Kidney glomerular epithelial cell (primary cell): ENCODE data around the gene CLMN.

Experiments used
- DNase-seq: peaks from one replicate; lab custom pipeline; 2025; lab: John Stamatoyannopoulos, UW

The CLMN gene, protein sequence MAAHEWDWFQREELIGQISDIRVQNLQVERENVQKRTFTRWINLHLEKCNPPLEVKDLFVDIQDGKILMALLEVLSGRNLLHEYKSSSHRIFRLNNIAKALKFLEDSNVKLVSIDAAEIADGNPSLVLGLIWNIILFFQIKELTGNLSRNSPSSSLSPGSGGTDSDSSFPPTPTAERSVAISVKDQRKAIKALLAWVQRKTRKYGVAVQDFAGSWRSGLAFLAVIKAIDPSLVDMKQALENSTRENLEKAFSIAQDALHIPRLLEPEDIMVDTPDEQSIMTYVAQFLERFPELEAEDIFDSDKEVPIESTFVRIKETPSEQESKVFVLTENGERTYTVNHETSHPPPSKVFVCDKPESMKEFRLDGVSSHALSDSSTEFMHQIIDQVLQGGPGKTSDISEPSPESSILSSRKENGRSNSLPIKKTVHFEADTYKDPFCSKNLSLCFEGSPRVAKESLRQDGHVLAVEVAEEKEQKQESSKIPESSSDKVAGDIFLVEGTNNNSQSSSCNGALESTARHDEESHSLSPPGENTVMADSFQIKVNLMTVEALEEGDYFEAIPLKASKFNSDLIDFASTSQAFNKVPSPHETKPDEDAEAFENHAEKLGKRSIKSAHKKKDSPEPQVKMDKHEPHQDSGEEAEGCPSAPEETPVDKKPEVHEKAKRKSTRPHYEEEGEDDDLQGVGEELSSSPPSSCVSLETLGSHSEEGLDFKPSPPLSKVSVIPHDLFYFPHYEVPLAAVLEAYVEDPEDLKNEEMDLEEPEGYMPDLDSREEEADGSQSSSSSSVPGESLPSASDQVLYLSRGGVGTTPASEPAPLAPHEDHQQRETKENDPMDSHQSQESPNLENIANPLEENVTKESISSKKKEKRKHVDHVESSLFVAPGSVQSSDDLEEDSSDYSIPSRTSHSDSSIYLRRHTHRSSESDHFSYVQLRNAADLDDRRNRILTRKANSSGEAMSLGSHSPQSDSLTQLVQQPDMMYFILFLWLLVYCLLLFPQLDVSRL

DNA sequence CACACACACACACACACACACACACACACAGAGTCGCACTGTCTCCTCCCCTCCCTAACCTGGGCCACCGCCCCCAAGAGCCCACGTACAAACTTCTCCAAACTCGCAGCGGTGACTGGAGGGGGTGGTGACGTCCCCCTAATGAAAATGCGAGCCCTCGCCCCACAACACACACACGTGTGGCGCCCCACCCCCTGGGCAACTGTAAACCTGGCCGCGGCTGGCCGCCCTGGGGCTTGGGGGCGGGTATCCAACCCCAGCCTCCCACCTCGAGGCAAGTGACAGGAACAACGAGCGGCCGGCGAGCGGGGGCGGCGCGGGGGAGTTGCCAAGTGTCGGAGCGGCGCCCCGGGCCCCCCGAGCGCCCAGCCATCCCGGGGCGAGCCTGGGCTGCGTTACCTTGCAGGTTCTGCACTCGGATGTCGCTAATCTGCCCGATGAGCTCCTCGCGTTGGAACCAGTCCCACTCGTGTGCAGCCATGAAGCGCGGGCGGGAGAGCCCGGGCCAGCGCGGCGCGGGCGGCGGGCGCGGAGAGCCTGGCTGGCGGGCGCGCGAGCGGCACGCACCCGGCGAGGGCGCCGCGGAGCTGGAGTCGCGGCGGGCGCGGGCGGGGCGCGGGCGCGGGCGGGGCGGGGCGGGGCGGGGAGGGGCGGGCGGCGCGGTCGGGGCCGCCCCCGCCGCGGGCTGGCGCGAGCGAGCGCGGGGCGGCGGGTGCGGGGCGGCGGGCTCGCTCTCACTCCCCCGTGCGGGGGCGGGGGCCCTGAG lies at the start of gene CLMN:
Gene CLMN, minus strand, starts transcription at position 597 of the 766 bp plus-strand sequence. Its CDS starts 116 bp downstream, at position 481.
- no peak for DNase-seq

DNA sequence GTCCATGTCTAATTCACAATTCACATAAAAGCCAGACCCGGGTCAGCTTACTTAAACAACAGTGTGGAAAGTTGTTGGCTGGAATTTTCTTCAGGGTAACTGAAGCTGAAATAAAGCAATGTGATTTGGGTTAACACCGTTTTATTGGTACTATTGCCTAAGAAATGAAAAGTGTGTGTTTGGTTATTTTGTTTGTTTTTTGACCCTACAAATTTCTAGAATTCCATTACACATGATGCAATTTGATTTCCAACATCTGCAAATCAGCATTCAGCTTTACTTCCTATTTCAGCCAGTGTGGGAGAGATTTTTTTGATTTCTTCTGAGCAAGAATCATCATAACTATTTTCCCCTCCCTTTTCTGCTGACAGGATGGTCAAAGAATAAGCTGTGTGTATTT lies 45.7 kb upstream of the CLMN start:
- peak; percentile 14 for DNase-seq

DNA sequence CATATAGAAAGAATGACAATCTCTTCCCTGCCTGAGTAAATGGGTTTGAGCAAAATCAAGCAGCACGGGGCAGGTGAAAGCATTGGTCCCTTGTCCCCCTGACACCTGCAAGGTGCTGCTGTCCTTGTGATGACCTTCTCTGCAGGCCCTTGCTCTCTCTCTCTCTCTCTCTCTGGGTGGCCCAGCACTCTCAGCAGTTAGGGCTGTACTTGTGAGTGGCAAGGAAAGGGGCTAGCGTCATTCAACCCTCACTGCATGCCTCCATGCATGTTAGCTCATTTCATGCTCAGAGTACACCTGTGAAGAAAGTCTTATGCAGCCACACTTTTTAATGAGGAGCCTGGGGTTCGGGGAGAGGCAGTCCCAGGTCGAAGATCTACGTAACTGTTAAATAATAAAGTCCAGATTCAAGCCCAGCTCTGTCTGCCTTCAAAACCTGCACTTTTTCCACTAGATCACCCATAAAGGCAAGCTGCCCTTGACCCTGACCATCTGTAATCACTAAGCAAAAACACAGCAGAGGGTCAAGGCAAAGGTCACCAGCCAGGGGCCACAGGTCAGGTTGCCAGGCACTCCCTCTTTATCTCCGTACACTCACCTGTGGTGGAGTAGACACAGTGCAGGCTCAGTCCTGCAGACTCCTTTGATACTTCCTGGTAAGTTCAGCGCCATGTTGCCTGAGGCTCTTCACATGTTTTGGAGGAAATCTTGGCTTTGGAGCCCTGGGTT lies 44.9 kb upstream of the CLMN start:
- no peak for DNase-seq

DNA sequence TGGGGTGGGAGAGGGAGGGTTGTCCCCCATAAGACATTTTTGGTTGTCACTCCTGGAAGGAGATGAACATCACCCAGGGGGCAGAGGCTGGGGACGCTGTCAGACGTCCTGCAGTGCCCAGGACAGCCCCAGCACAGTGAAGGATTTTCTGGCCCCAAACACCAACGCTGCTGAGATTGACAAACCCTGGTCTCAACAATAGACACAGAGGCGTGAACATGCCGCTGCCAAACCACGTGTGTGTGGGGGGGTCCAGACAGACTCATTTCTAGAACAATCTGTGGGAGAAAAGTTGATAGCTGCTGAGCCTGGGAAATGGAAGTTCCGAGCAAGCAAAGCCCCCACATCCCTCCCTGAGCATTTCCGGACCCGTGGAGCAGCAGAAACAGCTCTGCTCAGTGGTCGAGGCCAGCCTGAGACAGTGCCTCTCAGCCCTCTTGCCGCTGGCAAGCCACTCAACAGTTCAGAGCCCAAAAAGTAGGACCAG lies 43.8 kb upstream of the CLMN start:
- no peak for DNase-seq

DNA sequence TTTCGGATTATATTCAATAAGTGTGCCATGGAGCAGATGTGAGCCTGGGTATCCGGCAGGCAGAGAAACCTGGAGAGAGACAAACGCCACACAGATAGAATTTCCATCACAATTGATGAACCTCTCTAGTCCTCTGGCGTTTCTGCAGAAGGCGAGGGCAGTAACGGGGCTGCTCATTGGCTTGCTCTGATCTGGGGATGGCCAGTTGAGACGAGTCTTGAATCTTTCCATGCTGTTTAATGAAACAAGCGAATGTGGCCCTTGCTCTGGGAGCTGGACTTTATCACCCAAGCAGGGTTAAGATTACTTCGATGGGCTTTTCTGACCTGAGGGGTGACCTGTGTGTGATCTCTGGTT lies 42.4 kb upstream of the CLMN start:
- DNase-seq, result no peak

DNA sequence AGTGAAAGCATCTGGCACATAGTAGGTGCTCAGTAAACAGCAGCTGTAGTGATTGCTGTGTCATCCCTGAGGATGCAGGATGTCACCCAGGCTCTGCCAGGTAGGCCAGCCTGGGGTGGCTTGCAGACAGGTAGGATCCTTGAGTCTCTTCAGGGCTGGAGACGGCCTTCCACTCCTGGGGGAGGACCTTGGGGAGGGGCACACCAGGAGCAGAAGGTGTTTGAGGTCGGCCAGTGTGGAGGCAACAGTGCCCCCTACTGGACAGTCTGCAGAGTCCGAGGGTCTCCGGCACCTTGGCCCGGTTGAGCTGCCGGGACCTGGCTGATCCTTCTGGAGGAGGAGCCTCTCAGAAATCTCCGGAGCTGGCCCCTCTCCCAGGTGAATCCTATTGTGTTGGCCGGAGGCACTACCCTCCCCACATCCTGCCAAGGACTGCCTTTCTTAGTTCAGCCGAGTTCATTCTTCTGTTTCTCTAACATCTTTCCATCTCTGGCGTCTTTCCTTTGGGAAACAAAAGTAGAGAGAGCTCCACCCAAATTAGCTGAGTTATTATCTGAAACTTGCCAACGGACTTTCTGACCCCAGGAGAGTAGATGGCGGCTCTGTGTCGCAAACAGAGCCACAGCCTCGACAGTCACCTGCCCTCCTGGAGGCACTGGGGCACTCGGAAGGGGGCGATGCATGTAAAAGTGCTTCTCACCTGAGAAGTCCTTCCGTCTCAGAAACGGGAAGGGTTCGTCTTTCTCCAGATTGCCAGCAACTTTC lies 41.8 kb upstream of the CLMN start:
- DNase-seq, result no peak

DNA sequence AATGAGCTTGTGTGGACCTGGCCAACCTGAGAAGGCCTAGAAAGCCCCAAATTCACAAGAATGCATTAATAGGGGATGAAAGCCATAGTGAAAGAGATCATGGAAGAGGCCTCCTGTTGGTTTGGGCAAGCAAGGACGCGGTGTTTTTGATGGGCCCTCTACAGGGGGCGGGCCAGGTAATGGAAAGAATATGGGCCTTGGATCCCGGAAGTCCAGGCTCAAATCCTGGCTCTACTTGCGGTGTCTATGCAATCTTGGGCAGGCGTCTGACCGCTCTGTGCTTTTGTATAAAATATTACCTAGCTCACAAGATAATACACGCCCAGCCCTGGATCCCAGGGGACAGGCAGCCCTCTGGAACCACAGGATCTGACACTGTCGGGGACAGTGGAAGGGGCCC lies 41.1 kb upstream of the CLMN start:
- no peak for DNase-seq

DNA sequence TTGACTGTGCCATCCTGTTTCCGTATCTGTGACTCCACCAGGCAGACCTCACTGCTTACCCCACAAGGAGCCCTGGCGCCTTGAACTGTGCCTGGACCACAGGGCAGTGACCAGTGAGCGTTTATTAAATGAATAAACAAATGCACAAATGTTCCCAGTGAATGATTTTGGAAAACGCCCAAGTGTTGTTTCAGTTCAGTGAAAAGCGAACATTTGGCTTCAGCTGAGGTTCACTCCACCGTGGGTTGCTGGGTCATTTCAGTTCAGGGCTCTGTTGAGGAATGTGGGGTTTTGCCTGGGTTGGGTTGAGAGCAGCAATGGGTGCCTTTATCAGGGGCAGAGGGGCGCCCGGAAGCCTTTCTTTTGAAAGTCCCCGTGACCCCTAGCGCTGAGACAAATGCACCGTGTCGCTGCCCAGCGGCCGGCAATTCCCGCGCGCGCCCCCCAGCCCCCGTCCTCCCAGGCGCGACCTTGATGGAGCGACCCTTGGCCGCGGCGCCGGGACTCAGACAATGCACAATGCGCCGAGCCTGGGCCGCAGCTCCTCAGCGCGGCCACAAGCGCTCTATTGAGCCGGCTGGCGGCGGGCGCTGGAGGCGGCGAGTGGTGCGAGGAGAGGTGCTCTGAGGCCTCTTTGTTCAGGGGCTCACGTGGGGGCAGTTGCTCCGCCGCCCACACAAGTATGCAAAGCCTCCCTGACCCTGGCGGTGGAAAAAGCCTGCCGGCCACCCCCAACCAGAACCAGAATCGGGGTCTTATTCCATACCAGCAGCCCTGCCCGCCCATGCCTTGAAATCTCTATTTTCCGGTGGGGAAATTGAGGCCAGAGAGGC lies 40.5 kb upstream of the CLMN start:
- DNase-seq, result peak; percentile 32

DNA sequence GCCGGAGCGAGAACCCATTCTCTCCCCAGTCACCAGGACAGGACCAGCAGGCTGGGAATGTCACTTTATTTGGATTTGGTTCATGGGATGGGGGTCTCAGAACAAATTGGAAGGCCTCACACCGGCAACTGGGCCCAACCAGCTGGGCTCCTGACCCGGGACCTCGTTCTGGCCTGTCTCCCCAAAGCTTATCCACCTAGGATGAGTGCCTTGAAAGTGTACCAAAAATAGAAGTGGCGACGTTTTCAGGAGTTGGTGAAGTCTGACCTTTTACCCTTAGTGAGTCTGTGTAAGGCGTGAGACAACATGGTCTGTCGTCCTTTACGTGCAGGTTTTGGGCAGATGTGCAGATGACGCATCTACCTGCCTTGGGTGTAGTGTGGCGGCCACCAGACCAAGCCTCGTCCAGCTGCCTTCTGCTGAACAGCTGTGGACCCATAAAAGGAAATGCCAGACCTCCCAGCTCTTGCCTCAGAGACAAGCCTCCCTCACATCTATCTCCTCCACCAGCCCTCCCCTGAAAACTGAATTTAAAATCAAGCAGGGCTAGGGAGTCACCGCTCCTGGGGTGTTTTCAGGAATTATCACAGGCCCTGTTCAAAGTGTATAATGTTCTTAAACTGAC lies 36.6 kb upstream of the CLMN start:
- no peak for DNase-seq

DNA sequence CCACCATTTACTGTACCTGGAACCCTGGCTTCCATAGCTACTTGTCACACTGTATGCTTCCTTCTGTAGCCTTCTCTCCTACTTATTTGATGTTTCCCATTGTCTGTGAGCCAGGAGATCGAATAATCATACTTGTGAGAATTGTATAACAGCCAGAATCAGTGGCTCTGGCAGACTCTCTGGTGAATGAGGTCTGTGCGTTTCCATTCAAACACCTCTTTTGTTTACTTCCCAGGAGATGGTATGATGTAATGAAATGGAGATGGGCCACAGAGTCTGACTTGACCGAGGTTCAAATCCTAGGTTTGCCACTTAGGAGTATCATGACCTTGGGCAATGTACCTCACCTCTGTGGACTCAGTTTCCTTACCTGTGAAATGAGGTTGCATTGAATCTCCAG lies 35.7 kb upstream of the CLMN start:
- no peak for DNase-seq

DNA sequence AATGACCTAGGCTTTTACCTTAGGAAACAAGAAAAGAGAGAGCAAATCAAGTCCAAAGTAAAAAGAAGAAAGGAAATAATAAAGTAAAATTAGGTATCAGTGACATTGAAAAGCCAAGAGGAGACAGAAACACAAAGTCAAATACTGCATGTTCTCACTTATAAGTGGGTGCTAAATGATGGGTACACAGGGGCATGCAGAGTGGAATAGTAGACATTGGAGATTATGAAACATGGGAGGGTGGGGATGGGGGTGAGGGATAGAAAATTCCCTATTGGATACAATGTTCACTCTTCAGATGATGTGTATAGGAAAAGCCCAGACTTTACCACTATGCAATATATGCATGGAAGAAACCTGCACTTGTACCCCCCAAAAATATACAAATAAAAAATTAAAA lies 35.1 kb upstream of the CLMN start:
- DNase-seq, result no peak

DNA sequence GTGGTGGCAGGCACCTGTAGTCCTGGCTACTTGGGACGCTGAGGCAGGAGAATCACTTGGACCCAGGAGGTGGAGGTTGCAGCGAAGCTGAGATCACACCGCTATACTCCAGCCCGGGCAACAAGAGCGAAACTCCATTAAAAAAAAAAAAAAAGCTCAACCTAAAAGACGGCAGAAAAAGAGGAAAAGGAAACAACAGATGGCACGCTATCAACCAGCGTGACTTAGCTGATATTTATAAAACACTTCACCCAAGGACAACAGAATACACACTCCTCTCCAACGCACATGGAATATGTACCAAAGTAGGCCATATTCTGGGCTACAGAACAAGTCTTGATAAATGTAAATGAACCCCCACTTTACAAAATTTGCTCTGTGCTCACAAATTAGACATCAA lies 34.0 kb upstream of the CLMN start:
- no peak for DNase-seq

DNA sequence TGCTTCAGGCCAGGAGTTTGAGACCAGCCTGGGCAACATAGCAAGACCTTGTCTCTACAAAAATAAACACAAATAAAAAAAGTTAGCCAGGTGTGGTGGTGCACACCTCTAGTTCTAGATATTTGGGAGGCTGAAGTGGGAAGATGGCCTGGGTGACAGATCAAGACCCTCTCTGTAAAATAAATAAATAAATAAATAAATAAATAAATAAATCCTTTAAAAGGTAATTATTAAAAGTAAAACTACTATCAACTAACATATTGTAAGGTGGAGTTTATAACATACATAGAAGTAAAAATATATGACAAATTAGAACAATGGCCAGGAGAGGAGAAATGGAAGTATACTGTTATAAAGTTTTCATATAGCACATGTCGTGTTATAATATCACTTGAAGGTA lies 33.3 kb upstream of the CLMN start:
- no peak for DNase-seq

DNA sequence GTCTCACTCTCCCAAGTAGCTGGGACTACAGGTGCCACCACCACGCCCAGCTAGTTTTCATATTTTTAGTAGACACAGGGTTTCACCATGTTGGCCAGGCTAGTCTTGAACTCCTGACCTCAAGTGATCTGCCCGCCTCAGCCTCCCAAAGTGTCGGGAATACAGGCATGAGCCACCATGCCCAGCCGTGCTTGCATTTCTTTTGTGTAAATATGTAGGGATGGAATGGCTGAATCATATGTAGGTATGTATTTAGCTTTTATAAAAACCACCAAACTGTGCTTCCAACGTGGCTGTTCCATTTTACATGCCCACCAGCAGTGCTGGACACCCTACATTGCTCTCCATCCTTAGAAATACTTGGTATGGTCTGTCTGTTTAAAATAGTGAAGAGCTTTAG lies 32.8 kb upstream of the CLMN start:
- no peak for DNase-seq

DNA sequence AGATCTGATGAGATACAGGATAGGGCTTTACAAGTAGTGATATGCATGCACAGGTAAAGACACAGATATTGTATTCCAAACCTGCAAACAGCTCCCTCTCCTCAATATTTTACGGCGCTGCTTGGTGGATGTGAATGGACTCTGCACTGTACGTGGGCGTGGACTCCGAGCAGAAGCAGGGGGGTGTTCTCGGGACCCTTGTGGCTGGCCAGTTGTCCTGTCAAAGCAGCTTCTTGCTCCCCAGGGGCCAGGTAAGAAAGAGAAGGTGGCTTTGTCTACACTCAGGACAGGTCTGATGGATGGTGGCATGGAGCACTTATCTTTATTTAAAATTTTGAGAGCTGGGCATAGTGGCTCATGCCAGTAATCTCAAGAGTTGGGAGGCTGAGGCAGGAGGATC lies 29.5 kb upstream of the CLMN start:
- DNase-seq, result no peak

DNA sequence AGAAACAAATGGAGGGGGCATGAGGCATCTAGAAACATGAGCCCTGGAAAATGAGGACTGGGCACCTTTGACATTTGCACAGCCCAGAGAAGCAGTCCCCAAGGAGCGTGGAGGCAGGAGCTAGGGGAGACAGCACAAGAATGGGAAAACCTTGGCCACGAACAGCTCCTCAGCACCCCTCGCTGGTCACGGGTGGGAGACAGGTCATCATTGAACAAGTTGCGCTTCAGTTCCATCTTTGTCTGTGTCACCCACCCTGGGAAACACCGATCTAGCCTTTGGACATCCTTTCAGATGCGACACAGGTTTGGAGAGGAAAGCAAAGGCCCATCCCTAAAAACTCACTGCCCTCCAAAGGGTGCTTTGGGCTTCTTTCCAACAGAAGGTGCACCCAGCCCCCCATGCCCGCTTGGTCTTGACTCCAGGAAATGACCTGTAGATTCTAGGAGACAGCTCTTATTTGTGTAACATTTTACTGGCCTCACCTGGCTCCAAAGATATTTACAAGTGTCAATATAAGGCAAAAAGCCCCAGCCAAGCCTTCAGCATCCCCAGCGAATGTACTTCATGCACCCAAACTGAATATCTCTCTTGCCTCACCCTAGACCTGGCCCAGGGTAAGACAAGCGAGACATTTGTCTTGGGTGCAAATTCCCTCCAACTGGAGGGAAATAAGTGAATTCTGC lies 28.8 kb upstream of the CLMN start:
- no peak for DNase-seq

DNA sequence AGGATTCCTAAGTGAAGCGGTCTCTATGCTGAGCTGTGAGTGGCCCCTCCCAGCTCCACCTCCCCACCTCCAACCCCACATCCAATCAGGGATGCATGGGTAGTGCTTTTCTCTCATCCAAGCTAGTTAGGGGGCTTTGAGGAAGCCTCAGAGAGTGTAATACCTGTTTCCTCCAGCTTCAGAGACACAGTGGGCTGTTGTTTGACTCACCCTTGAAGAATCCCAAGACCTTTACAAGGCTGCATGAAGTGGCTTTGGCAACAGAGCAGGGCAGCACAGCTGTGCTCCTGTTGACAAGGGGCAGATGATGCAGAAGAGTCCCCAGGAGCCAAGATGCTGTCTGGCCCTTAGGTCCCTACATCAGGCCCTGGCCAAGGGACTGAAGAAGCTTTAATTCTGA lies 27.1 kb upstream of the CLMN start:
- no peak for DNase-seq

DNA sequence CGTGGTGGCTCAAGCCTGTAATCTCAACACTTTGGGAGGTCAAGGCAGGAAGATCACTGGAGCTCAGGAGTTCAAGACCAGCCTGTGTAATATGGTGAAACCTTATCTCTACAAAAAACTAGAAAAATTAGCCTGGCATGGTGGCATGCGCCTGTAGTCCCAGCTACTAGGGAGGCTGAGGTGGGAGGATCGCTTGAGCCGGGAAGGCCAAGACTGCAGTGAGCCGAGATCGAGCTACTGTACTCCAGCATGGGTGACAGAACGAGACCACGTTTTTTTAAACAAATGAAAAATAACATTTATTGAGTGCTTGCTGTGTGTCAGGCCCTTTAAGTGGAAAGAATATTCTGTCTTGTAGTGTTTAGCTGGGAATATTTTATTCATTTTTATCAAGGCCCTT lies 26.6 kb upstream of the CLMN start:
- DNase-seq, result no peak

DNA sequence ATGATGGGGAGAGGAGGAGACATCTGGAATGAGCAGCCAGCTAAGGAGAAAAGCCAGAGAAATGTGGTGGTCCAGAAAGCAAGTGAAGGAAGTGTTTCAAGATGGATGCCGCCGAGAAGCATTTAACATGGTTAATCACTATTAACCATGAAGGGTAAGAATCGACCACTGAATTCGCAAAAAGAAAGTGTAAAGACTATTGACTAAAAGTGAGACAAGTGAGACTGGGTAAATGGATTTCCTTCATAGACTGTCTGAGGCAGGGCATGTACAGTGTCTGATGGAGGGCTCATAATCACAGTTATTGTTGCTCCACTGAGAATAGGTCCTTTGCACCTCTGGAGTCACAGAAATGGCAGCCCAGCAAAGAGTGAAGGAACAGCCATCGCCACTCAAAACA lies 25.3 kb upstream of the CLMN start:
- no peak for DNase-seq
